ENCODE measurements around the gene ADAMTS13. TPM values are rescaled to one million over a fixed set of nuclear protein-coding genes. Genes with fewer than 3 reads are reported as not detected.

ADAMTS13 gene
- total and polyA plus RNA-seq, 4 experiments from 2014 or later, result 1.5 to 1.7 TPM; not detected in 2

DNA sequence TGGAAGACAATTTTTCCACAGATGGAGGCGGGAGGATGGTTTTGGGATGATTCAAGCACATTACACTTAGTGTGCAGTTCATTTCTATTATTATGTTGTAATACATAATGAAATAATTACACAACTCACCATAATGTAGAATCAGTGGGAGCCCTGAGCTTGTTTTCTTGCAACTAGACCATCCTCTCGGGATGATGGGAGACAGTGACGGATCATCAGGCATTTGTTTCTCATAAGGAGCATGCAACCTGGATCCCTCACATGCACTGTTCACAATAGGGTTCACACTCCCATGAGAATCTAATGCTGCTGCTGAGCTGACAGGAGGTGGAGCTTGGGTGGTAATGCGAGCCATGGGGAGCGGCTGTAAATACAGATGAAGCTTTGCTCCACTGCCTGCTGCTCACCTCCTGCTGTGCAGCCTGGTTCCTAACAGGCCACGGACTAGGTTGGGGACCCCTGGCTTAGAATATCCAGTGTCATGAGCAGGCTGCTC lies 44.4 kb upstream of the ADAMTS13 start:
- Mint-ChIP-seq H3K4me1 (peaks cover 9 to 23% (median 18%) of the 10 kb centered on the region in 4 donors), H3K4me3 (peak overlapping the region in 4 of 8 donors; percentile 21 to 65 (median 48)), H3K27me3 (no peaks in the 10 kb centered on the region), H3K9me3 (no peaks in the 10 kb centered on the region), H3K36me3 (peaks cover 0 to 10% of the 10 kb centered on the region in 2 donors), H3K27ac (peak overlapping the region in 1 of 7 donors; percentile 65)
- no peak overlapping the region for H3K4me3 ChIP-seq (ENCODE audit: low read length in 2 of 2)
- peak in 1 of 5 donors; percentile 1 for DNase-seq
- H3K27ac ChIP-seq (ENCODE audit: low read depth, low read length), result no peak overlapping the region
- intact Hi-C loops (cut with micrococcal nuclease), result no loop called here
- POLR2A ChIA-PET (ENCODE audit: partially characterized antibody), result interaction anchor here (2.0 to 18.7 kb wide), 2 partner anchors 25 to 39 kb away, joined by 10 to 437 read pairs; partner anchors contain the start of genes MED22, RPL7A, SURF1 and SURF2
- H3K4me1 ChIP-seq (ENCODE audit: insufficient read depth, low read length), result peaks cover 28% of the 10 kb centered on the region
- CTCF ChIA-PET (ENCODE audit: partially characterized antibody), result interaction anchor here (1.5 kb wide), 1 partner anchor 191 kb away, joined by 6 read pairs; no protein-coding TSS in a partner anchor
- H3K9me3 ChIP-seq (ENCODE audit: control insufficient read depth in 1 of 2, low read length in 2 of 2), result no peaks in the 10 kb centered on the region
- H3K27me3 ChIP-seq (ENCODE audit: insufficient read depth, low read length), result no peaks in the 10 kb centered on the region
- peaks cover 3% of the 10 kb centered on the region for H3K36me3 ChIP-seq (ENCODE audit: insufficient read depth, low read length)

GRCh38 chr9:133378408-133378962 lies 43.7 kb upstream of the ADAMTS13 start:
- no peaks in the 10 kb centered on the region for H3K27me3 ChIP-seq (ENCODE audit: insufficient read depth, low read length)
- Mint-ChIP-seq H3K4me1 (peaks cover 8 to 16% (median 12%) of the 10 kb centered on the region in 4 donors), H3K36me3 (peaks cover 0 to 10% of the 10 kb centered on the region in 2 donors), H3K4me3 (peak overlapping the region in 6 of 8 donors; percentile 5 to 65 (median 41)), H3K27ac (peak overlapping the region in 3 of 7 donors; percentile 42 to 65 (median 57)), H3K27me3 (no peaks in the 10 kb centered on the region), H3K9me3 (no peaks in the 10 kb centered on the region)
- CTCF ChIA-PET (ENCODE audit: partially characterized antibody), result interaction anchor here (0.9 kb wide), 1 partner anchor 39 kb away, joined by 3 read pairs; no protein-coding TSS in a partner anchor
- DNase-seq, result no peak
- POLR2A ChIA-PET (ENCODE audit: partially characterized antibody), result interaction anchor here (1.1 to 18.7 kb wide), 2 partner anchors 26 to 36 kb away, joined by 3 to 437 read pairs; partner anchors contain the start of genes MED22, RPL7A, SURF1 and SURF2
- intact Hi-C loops (cut with micrococcal nuclease), result no loop called here
- peaks cover 21% of the 10 kb centered on the region for H3K4me1 ChIP-seq (ENCODE audit: insufficient read depth, low read length)
- no peak overlapping the region for H3K27ac ChIP-seq (ENCODE audit: low read depth, low read length)
- H3K4me3 ChIP-seq (ENCODE audit: low read length in 2 of 2), result no peak overlapping the region
- no peaks in the 10 kb centered on the region for H3K36me3 ChIP-seq (ENCODE audit: insufficient read depth, low read length)
- no peaks in the 10 kb centered on the region for H3K9me3 ChIP-seq (ENCODE audit: control insufficient read depth in 1 of 2, low read length in 2 of 2)

DNA sequence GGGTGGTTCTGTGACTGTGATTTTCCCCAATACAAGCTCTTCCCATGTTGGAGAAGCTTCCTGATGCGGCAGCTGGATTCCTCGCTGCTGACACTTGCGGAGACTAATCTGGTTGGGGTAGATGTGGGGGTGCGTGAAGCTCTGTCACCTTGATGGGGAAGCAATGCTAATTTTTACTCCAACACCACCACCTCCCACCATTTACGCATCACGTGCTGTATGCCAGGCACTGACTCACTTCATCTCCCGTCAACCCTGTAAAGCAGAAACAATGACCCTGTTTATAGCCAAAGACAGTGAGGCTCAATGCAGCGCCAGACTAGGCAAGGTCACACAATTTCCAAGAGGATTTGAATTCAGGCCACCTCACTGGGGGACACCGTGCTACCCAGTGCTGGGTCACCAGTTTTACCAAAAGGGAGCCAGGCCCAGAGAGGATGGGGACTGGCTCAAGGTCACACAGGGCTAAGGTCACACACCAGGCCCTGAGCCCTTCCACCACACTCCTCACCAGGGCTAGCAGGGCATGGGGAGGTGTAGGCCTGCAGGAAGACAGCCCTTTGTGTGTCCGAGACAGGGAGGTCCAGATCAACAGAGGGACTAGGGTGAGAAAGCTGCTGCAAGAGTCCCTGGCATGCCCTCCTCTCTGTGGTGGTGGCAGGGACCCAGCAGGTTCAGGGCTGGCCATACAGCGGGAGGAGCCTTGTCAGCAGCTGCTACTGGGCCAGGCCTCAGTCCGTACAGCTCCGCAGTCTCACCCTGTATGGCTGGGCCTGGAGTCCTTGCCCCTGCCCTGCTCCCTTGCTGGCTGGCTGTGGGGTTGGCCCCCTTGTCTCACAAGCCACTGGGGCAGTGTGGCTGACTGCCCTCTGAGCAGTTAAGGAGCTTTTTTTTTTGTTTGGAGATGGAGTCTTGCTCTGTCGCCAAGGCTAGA lies 42.7 kb upstream of the ADAMTS13 start:
- Mint-ChIP-seq H3K4me3 (no peak overlapping the region), H3K36me3 (peaks cover 0 to 6% of the 10 kb centered on the region in 2 donors), H3K9me3 (no peaks in the 10 kb centered on the region), H3K27ac (peak overlapping the region in 1 of 7 donors; percentile 65), H3K27me3 (no peaks in the 10 kb centered on the region), H3K4me1 (peaks cover 6 to 8% (median 7%) of the 10 kb centered on the region in 4 donors)
- Histone ChIP-seq H3K4me3 (ENCODE audit: low read length in 2 of 2) (no peak overlapping the region), H3K36me3 (ENCODE audit: insufficient read depth, low read length) (no peaks in the 10 kb centered on the region), H3K27me3 (ENCODE audit: insufficient read depth, low read length) (no peaks in the 10 kb centered on the region), H3K27ac (ENCODE audit: low read depth, low read length) (no peak overlapping the region), H3K9me3 (ENCODE audit: control insufficient read depth in 1 of 2, low read length in 2 of 2) (no peaks in the 10 kb centered on the region), H3K4me1 (ENCODE audit: insufficient read depth, low read length) (peaks cover 13% of the 10 kb centered on the region)
- intact Hi-C loops (cut with micrococcal nuclease), result no loop called here
- ChIA-PET POLR2A (ENCODE audit: partially characterized antibody) (interaction anchor here (1.1 to 18.7 kb wide), 2 partner anchors 27 to 35 kb away, joined by 3 to 437 read pairs; partner anchors contain the start of genes MED22, RPL7A, SURF1 and SURF2), CTCF (ENCODE audit: partially characterized antibody) (interaction anchor here (0.7 to 0.9 kb wide), 2 partner anchors 40 to 220 kb away, joined by 3 read pairs; no protein-coding TSS in a partner anchor)
- DNase-seq, result no peak

DNA sequence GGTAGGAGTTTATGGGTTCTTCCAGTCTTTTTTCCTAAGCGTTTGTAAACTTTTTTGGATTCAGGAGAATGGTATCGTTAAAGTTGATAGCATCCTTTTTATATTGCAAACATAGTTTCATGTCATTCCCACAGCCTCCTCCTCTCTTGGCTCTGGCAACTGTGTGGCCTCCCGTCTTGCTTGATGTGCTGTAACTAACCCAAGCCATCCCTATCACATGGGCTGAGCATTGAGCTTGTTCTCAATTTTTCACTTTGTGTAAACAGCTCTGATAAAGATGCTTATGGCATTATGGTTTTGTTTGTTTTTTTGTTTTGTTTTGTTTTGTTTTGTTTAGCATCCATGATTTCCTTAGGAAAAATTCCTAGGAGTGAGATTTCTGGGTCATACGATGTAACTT lies 41.4 kb upstream of the ADAMTS13 start:
- Histone ChIP-seq H3K9me3 (ENCODE audit: control insufficient read depth in 1 of 2, low read length in 2 of 2) (no peaks in the 10 kb centered on the region), H3K27ac (ENCODE audit: low read depth, low read length) (no peak overlapping the region), H3K36me3 (ENCODE audit: insufficient read depth, low read length) (no peaks in the 10 kb centered on the region), H3K4me1 (ENCODE audit: insufficient read depth, low read length) (peaks cover 7% of the 10 kb centered on the region), H3K27me3 (ENCODE audit: insufficient read depth, low read length) (no peaks in the 10 kb centered on the region), H3K4me3 (ENCODE audit: low read length in 2 of 2) (no peak overlapping the region)
- DNase-seq, result no peak
- POLR2A ChIA-PET (ENCODE audit: partially characterized antibody), result no interaction called here
- H3K4me3 Mint-ChIP-seq, result no peak overlapping the region
- intact Hi-C loops (cut with micrococcal nuclease), result no loop called here
- no peaks in the 10 kb centered on the region for H3K36me3 Mint-ChIP-seq
- H3K27me3 Mint-ChIP-seq, result no peaks in the 10 kb centered on the region
- no peaks in the 10 kb centered on the region for H3K9me3 Mint-ChIP-seq
- no peaks in the 10 kb centered on the region for H3K4me1 Mint-ChIP-seq
- H3K27ac Mint-ChIP-seq, result no peak overlapping the region
- CTCF ChIA-PET (ENCODE audit: partially characterized antibody), result interaction anchor here (0.6 to 0.7 kb wide), 4 partner anchors 93 to 809 kb away, joined by 3 read pairs; no protein-coding TSS in a partner anchor

DNA sequence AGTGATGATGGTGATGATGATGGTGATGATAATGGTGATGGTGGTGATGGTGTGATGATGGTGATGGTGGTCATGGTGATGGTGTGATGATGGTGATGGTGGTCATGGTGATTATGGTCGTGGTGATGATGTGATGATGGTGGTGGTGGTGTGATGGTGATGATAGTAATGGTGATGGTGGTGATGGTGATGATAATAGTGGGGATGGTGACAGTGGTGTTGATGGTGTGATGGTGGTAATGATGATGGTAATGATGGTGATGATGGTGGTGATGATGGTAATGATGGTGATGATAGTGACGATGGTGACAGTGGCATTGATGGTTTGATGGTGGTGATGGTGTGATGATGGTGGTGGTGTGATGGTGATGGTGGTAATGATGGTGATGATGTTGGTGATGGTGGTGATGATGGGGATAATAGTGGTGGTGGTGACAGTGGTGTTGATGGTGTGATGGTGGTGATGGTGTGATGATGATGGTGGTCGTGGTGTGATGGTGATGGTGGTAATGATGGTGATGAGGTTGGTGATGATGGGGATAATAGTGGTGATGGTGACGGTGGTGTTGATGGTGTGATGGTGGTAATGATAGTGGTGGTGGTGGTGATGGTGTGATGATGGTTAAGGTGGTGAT lies 39.5 kb upstream of the ADAMTS13 start:
- Mint-ChIP-seq H3K9me3 (no peaks in the 10 kb centered on the region), H3K4me1 (no peaks in the 10 kb centered on the region), H3K27ac (no peak overlapping the region), H3K27me3 (no peaks in the 10 kb centered on the region), H3K36me3 (no peaks in the 10 kb centered on the region), H3K4me3 (no peak overlapping the region)
- ChIA-PET CTCF (ENCODE audit: partially characterized antibody) (no interaction called here), POLR2A (ENCODE audit: partially characterized antibody) (no interaction called here)
- H3K4me1 ChIP-seq (ENCODE audit: insufficient read depth, low read length), result no peaks in the 10 kb centered on the region
- H3K27me3 ChIP-seq (ENCODE audit: insufficient read depth, low read length), result no peaks in the 10 kb centered on the region
- intact Hi-C loops (cut with micrococcal nuclease), result no loop called here
- DNase-seq, result no peak
- H3K4me3 ChIP-seq (ENCODE audit: low read length in 2 of 2), result no peak overlapping the region
- no peak overlapping the region for H3K27ac ChIP-seq (ENCODE audit: low read depth, low read length)
- H3K36me3 ChIP-seq (ENCODE audit: insufficient read depth, low read length), result no peaks in the 10 kb centered on the region
- H3K9me3 ChIP-seq (ENCODE audit: control insufficient read depth in 1 of 2, low read length in 2 of 2), result no peaks in the 10 kb centered on the region

DNA sequence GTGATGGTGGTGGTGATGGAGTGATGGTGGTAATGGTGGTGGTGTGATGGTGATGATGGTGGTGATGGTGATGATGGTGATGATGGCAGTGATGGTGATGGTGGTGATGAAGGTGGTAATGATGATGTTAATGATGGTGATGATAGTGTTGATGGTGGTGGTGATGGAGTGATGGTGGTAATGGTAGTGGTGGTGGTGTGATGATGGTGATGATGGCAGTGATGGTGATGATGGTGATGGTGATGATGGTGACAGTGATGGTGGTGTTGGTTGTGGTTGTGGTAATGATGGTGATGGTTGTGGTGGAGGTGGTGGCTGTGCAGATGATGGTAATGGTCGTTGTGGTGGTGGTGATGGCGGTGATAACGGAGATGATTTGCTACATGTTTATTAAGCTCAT lies 38.7 kb upstream of the ADAMTS13 start:
- no peaks in the 10 kb centered on the region for H3K27me3 ChIP-seq (ENCODE audit: insufficient read depth, low read length)
- ChIA-PET POLR2A (ENCODE audit: partially characterized antibody) (no interaction called here), CTCF (ENCODE audit: partially characterized antibody) (no interaction called here)
- no peaks in the 10 kb centered on the region for H3K4me1 ChIP-seq (ENCODE audit: insufficient read depth, low read length)
- no peak overlapping the region for H3K4me3 ChIP-seq (ENCODE audit: low read length in 2 of 2)
- Mint-ChIP-seq H3K36me3 (no peaks in the 10 kb centered on the region), H3K9me3 (no peaks in the 10 kb centered on the region), H3K27ac (no peak overlapping the region), H3K4me1 (no peaks in the 10 kb centered on the region), H3K27me3 (no peaks in the 10 kb centered on the region), H3K4me3 (no peak overlapping the region)
- H3K36me3 ChIP-seq (ENCODE audit: insufficient read depth, low read length), result no peaks in the 10 kb centered on the region
- peak in 1 of 5 donors; percentile 7 for DNase-seq
- intact Hi-C loops (cut with micrococcal nuclease), result no loop called here
- no peak overlapping the region for H3K27ac ChIP-seq (ENCODE audit: low read depth, low read length)
- H3K9me3 ChIP-seq (ENCODE audit: control insufficient read depth in 1 of 2, low read length in 2 of 2), result no peaks in the 10 kb centered on the region

Data from CD4-positive, alpha-beta memory T cell (primary cell).